Erythroblast (primary cell): ENCODE data around the gene SYK.

Experiments used
- GATA1 ChIP-seq: IDR thresholded peaks from 2 replicates; pipeline ENCODE4 v1.6.1; 2011; ENCODE audit warnings: low read depth, mild to moderate bottlenecking, control low read depth, low read length, moderate library complexity
- POLR2A ChIP-seq: IDR thresholded peaks from 2 replicates; pipeline ENCODE4 v1.6.1; 2011; ENCODE audit warnings: mild to moderate bottlenecking, low read length

GRCh38 chr9:90869361-90869760 is 67.7 kb downstream of the SYK start:
- TF ChIP-seq POLR2A, result no peak
- TF ChIP-seq GATA1, result no peak
